Choroid plexus epithelial cell (primary cell): ENCODE results near the gene PRKCE.
"Not testable (repeated sequence)": the region's sequence is repeated elsewhere in the genome, so short reads cannot be mapped to it uniquely, and the experiment has no call there.

Experiments used
- DNase-seq: peaks from one replicate; pipeline ENCODE4 v3.0.0-alpha.2; 2010; ENCODE audit warnings: low read depth
- H3K4me3 ChIP-seq: 2 replicates; pipeline ENCODE4 v1.5.1; 2011; ENCODE audit warnings: low read depth, mild to moderate bottlenecking, control low read depth, low read length, moderate library complexity
- TF ChIP-seq, protein P1 (sequence below): conservative IDR thresholded peaks from 2 replicates; pipeline ENCODE4 v1.5.1; 2011; ENCODE audit warnings: low read depth, mild to moderate bottlenecking, control low read depth, inconsistent platforms, low read length, moderate library complexity

Gene PRKCE

DNA sequence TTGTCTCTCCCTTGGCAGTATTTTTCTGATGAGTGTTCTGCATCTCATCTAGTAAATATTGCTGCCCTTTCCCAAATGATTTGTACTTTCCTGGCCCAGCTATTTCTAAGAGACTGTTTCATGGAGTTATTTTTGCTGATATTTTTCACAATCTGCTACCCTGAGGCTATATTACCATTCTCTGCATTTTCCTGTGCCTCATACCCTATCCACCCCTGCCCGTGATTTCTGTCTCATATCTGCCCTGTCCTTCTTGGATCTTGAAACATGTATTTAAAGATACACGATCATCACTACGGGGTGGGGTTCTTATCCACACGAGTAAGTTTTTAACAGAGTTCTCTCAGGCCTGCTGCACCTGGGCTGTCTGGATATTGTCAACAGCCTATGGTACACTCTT, 556.1 kb downstream of the PRKCE start:
- no peak for DNase-seq
- TF ChIP-seq, protein P1, sequence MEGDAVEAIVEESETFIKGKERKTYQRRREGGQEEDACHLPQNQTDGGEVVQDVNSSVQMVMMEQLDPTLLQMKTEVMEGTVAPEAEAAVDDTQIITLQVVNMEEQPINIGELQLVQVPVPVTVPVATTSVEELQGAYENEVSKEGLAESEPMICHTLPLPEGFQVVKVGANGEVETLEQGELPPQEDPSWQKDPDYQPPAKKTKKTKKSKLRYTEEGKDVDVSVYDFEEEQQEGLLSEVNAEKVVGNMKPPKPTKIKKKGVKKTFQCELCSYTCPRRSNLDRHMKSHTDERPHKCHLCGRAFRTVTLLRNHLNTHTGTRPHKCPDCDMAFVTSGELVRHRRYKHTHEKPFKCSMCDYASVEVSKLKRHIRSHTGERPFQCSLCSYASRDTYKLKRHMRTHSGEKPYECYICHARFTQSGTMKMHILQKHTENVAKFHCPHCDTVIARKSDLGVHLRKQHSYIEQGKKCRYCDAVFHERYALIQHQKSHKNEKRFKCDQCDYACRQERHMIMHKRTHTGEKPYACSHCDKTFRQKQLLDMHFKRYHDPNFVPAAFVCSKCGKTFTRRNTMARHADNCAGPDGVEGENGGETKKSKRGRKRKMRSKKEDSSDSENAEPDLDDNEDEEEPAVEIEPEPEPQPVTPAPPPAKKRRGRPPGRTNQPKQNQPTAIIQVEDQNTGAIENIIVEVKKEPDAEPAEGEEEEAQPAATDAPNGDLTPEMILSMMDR = no peak
- H3K4me3 ChIP-seq = no peak overlapping the region

DNA sequence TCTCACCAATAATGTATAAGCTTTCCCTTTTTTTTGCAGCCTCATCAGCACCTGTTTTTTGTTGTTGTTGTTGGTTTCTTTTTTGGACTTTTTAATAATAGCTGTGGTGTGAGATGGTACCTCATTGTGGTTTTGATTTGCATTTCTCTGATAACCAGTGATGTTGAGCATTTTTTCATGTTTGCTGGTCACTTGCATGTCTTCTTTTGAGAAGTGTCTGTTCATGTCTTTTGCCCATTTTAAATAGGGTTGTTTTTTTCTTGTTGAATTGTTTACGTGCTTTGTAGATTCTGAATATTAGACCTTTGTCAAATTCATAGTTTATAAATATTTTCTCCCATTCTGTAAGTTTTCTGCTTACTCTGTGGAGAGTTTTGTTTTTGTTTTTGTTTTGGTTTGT, 557.3 kb downstream of the PRKCE start:
- DNase-seq = no peak
- TF ChIP-seq, protein P1 = no peak
- no peak overlapping the region for H3K4me3 ChIP-seq

- no peak overlapping the region for H3K4me3 ChIP-seq
- TF ChIP-seq, protein P1 = no peak
- no peak for DNase-seq
Measured at GRCh38 chr2:46210063-46210462, 558.6 kb downstream of the PRKCE start.

GRCh38 chr2:46211461-46211860, 560.0 kb downstream of the PRKCE start:
- TF ChIP-seq, protein P1 = no peak
- no peak overlapping the region for H3K4me3 ChIP-seq
- no peak for DNase-seq

DNA sequence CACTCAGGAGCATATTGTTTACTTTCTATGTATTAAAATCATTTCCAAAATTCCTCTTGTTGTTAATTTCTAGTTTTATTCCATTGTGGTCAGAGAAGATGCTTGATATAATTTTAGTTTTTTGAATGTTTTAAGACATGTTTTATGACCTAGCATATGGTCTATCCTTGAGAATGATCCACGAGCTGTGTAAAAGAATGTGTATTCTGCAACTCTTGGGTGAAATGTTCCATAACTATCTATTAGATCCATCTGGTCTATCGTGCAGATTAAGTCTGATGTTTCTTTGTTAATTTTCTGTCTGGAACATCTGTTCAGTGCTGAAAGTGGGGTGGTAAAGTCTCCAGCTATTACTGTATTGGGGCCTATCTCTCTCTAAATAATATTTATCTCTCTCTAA, 562.4 kb downstream of the PRKCE start:
- no peak for DNase-seq
- TF ChIP-seq, protein P1 = no peak

DNA sequence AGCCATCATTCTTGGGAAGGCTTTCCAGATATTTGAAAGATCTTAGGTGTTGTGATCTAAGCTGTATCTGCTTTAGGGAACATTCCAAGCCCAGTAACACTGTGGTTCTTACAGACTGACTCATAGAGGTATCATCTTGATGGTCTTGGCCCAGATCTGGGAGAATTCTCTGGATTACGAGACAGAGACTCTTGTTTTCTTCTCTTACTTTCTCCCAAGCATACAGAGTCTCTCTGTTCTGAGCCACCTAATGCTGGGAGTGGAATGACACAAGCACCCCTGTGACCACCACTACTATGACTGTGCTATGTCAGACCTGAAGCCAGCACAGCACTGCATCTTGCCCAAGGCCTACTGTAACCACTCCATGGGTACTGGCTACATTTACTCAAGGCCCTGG, 564.7 kb downstream of the PRKCE start:
- H3K4me3 ChIP-seq = no peak overlapping the region
- TF ChIP-seq, protein P1 = no peak
- peak; percentile 82 for DNase-seq

More for the DNA sequence above, 562.4 kb downstream of the PRKCE start:
- H3K4me3 ChIP-seq = no peak overlapping the region

DNA sequence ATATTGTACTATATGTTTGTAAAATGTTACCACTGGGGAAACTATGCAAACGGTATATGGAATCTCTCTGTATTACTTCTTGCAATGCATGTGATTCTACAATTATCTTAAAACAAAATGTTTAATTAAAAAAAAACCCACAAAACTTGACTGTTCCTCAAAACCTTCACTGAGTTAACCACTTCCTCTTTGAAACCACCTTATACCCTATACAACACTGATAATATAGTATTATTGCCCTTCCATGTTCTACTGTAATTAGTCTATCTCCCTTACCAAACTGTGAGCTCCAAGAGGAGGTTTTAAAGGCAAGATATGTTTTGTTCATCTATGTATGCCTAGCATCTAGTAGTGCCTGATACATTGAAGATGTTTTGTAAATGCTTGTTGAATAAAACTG, 572.0 kb downstream of the PRKCE start:
- H3K4me3 ChIP-seq, DNase-seq: not testable (repeated sequence)
